Mesenchymal stem cell (in vitro differentiated cells and primary cell): ENCODE data around the gene ADCK2.

Experiments
- DNase-seq: peaks from one replicate; pipeline ENCODE4 v3.0.0-alpha.2; 2013
- H2AFZ ChIP-seq: one replicate; pipeline ENCODE4 v1.6.1; 2013; ENCODE audit warnings: low read depth, mild to moderate bottlenecking, control low read depth, inconsistent platforms, low read length, moderate library complexity
- H2AK5ac ChIP-seq: 2 replicates; pipeline ENCODE4 v1.6.1; 2013; ENCODE audit warnings: low read length, moderate library complexity, mild to moderate bottlenecking, inconsistent platforms; ENCODE audit not compliant: severe bottlenecking
- H2BK120ac ChIP-seq: one replicate; pipeline ENCODE4 v1.6.1; 2013; ENCODE audit warnings: low read depth, mild to moderate bottlenecking, inconsistent platforms, low read length, moderate library complexity
- H2BK12ac ChIP-seq, 2 experiments: one replicate each; pipeline ENCODE4 v1.6.1; 2013; ENCODE audit warnings: inconsistent platforms in 2 of 2, low read length in 2 of 2, mild to moderate bottlenecking in 2 of 2, moderate library complexity in 2 of 2, control low read depth in 1 of 2
- H2BK15ac ChIP-seq: one replicate; pipeline ENCODE4 v1.6.1; 2013; ENCODE audit warnings: mild to moderate bottlenecking, low read depth, inconsistent platforms; ENCODE audit not compliant: poor library complexity, severe bottlenecking
- H2BK5ac ChIP-seq: 2 replicates; pipeline ENCODE4 v1.6.1; 2013; ENCODE audit warnings: low read depth, mild to moderate bottlenecking, low read length, control low read depth, inconsistent platforms; ENCODE audit not compliant: poor library complexity, severe bottlenecking
- H3K14ac ChIP-seq, 2 experiments: one replicate each; pipeline ENCODE4 v1.6.1; 2013; ENCODE audit warnings: inconsistent platforms in 2 of 2, low read length in 2 of 2, control low read depth in 1 of 2, mild to moderate bottlenecking in 1 of 2, moderate library complexity in 1 of 2
- H3K18ac ChIP-seq, 2 experiments: one replicate each; pipeline ENCODE4 v1.6.1; 2013; ENCODE audit warnings: inconsistent platforms in 2 of 2, low read length in 2 of 2, control low read depth in 1 of 2, low read depth in 1 of 2, mild to moderate bottlenecking in 1 of 2
- H3K23ac ChIP-seq, 2 experiments: one replicate each; pipeline ENCODE4 v1.6.1; 2013; ENCODE audit warnings: inconsistent platforms in 2 of 2, low read length in 2 of 2, mild to moderate bottlenecking in 2 of 2, moderate library complexity in 2 of 2, control low read depth in 1 of 2
- H3K27ac ChIP-seq: 2 replicates; pipeline ENCODE4 v1.5.1; 2013; ENCODE audit warnings: mild to moderate bottlenecking, moderate library complexity, low read length, control low read depth, inconsistent platforms; ENCODE audit not compliant: poor library complexity, severe bottlenecking
- H3K27me3 ChIP-seq, 2 experiments: 2 replicates each; pipeline versions ENCODE4 v1.6.1 to v1.7.0; 2013; ENCODE audit warnings: low read length in 2 of 2, mild to moderate bottlenecking in 2 of 2, moderate library complexity in 2 of 2, control low read depth in 1 of 2, inconsistent platforms in 1 of 2; ENCODE audit not compliant: control insufficient read depth in 1 of 2, insufficient read depth in 1 of 2
- H3K36me3 ChIP-seq, 2 experiments: 2 replicates each; pipeline versions ENCODE4 v1.6.1 to v1.7.0; 2013; ENCODE audit warnings: low read length in 2 of 2, control low read depth in 1 of 2, inconsistent platforms in 1 of 2, low read depth in 1 of 2, mild to moderate bottlenecking in 1 of 2; ENCODE audit not compliant: insufficient read depth in 2 of 2, control insufficient read depth in 1 of 2
- H3K4ac ChIP-seq, 2 experiments: one replicate each; pipeline ENCODE4 v1.6.1; 2013; ENCODE audit warnings: inconsistent platforms in 2 of 2, low read length in 2 of 2, mild to moderate bottlenecking in 2 of 2, moderate library complexity in 2 of 2, control low read depth in 1 of 2, low read depth in 1 of 2
- H3K4me1 ChIP-seq: 2 replicates; pipeline ENCODE4 v1.6.1; 2013; ENCODE audit warnings: low read depth, low read length, control low read depth; ENCODE audit not compliant: control insufficient read depth, insufficient read depth
- H3K4me2 ChIP-seq: 2 replicates; pipeline ENCODE4 v1.6.1; 2013; ENCODE audit warnings: low read length, mild to moderate bottlenecking, inconsistent platforms; ENCODE audit not compliant: poor library complexity, severe bottlenecking
- H3K4me3 ChIP-seq, 2 experiments: 2 replicates each; pipeline versions ENCODE4 v1.5.1 to v1.7.0; 2013; ENCODE audit warnings: low read length in 2 of 2, mild to moderate bottlenecking in 2 of 2, control low read depth in 1 of 2, low read depth in 1 of 2; ENCODE audit not compliant: insufficient read depth in 1 of 2
- H3K79me1 ChIP-seq: replicated peaks from 2 replicates; pipeline ENCODE4 v1.6.1; 2013; ENCODE audit warnings: mild to moderate bottlenecking, control low read depth, low read length, inconsistent platforms; ENCODE audit not compliant: poor library complexity, severe bottlenecking
- H3K9ac ChIP-seq: 2 replicates; pipeline ENCODE4 v1.7.0; 2013; ENCODE audit warnings: mild to moderate bottlenecking, low read length, moderate library complexity
- H3K9me3 ChIP-seq: 2 replicates; pipeline ENCODE4 v1.7.0; 2013; ENCODE audit warnings: mild to moderate bottlenecking, low read length; ENCODE audit not compliant: control insufficient read depth
- H4K8ac ChIP-seq: one replicate; pipeline ENCODE4 v1.6.1; 2013; ENCODE audit warnings: inconsistent platforms, mild to moderate bottlenecking, low read length, moderate library complexity
- H4K91ac ChIP-seq: one replicate; pipeline ENCODE4 v1.6.1; 2013; ENCODE audit warnings: mild to moderate bottlenecking, low read length, inconsistent platforms
- WGBS: methylation state at CpG from one replicate; pipeline ENCODE4 v1.1.7; 2013; ENCODE audit warnings: mixed read lengths; 5-methylcytosine and 5-hydroxymethylcytosine counted together

The ADCK2 gene

DNA sequence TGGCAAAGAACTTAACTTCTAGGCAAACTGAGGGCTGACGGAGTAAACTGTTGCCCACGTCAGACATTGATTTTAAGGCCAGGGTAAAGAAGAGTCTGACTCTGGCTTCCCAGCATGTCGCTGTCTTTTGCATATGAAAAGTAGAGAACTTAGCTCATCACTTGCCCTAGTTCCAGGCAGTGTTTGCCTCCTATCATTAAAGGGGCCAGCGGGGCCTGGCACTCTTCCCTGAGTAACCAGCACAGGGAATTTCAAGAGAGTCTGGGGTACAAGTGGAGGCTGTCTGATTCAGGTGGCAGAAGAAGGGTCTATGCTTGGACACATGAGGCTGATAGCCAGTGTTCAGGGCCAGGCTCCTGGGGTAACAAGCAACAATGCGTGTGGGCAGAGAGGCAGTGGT, 36.9 kb upstream of the ADCK2 start:
- peaks cover 30% of the 10 kb centered on the region for H3K4me1 ChIP-seq
- peak overlapping the region in 1 of 2 experiments; percentile 48 for H3K4me3 ChIP-seq
- DNase-seq: no peak

DNA sequence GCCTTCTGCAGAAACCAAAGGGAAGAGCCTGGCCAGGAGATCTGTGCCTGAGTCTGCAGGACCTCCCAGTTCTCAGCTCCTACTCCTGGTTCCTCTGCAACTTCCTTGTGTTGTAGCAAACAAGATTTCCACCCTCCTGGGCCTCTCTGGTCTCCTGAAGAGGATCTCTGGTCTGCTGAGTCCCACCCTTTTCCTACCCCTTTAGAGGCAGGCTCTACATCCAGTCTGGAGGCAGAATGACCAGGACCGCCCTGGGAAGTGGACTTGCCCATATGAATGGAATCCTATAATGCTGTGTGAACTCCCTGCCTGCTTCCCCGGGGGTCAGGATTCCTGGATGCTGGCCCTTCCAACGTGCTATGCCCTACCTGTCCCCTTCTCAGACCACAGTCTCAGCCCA, 35.3 kb upstream of the ADCK2 start:
- Histone ChIP-seq H3K23ac (peak overlapping the region in 1 of 2 experiments; percentile 23), H2AK5ac (peak overlapping the region; percentile 73), H3K36me3 (peaks cover 0 to 20% of the 10 kb centered on the region in 2 experiments), H2BK15ac (no peak overlapping the region), H3K4me2 (no peak overlapping the region), H3K18ac (peak overlapping the region; percentile 23 to 76), H3K4me3 (peak overlapping the region in 1 of 2 experiments; percentile 26), H3K79me1 (no peaks in the 10 kb centered on the region), H2BK12ac (peak overlapping the region; percentile 29 to 70), H3K4me1 (peaks cover 38% of the 10 kb centered on the region), H2AFZ (no peak overlapping the region), H2BK5ac (peak overlapping the region; percentile 37), H3K27me3 (no peaks in the 10 kb centered on the region), H3K9ac (peak overlapping the region; percentile 92), H4K8ac (no peak overlapping the region), H2BK120ac (no peak overlapping the region), H3K9me3 (no peaks in the 10 kb centered on the region), H3K4ac (no peak overlapping the region), H3K27ac (peak overlapping the region; percentile 99), H3K14ac (peak overlapping the region in 1 of 2 experiments; percentile 44), H4K91ac (peak overlapping the region; percentile 29)
- 90% methylated on average over 3 of the region's 3 CpGs for WGBS
- DNase-seq: no peak

More for the DNA sequence above, 36.9 kb upstream of the ADCK2 start:
- H3K9ac ChIP-seq: peak overlapping the region; percentile 42
- H2BK5ac ChIP-seq: no peak overlapping the region
- H3K4me2 ChIP-seq: no peak overlapping the region
- H3K36me3 ChIP-seq: peaks cover 0 to 20% of the 10 kb centered on the region in 2 experiments
- H3K9me3 ChIP-seq: no peaks in the 10 kb centered on the region
- H3K27ac ChIP-seq: peak overlapping the region; percentile 7
- no peak overlapping the region for H3K14ac ChIP-seq
- H2AFZ ChIP-seq: no peak overlapping the region
- H2BK15ac ChIP-seq: peak overlapping the region; percentile 30
- no peaks in the 10 kb centered on the region for H3K79me1 ChIP-seq
- H2BK120ac ChIP-seq: no peak overlapping the region
- no peak overlapping the region for H3K18ac ChIP-seq
- H2AK5ac ChIP-seq: peak overlapping the region; percentile 3
- no peak overlapping the region for H4K8ac ChIP-seq
- H4K91ac ChIP-seq: no peak overlapping the region
- H3K4ac ChIP-seq: peak overlapping the region in 1 of 2 experiments; percentile 28
- peak overlapping the region in 1 of 2 experiments; percentile 70 for H2BK12ac ChIP-seq
- no peak overlapping the region for H3K23ac ChIP-seq
- no peaks in the 10 kb centered on the region for H3K27me3 ChIP-seq
- WGBS: 78% methylated on average over 5 of the region's 5 CpGs

GRCh38 chr7:140638173-140638791, 34.5 kb upstream of the ADCK2 start:
- H3K18ac ChIP-seq: peak overlapping the region in 1 of 2 experiments; percentile 80
- WGBS: 65% methylated on average over 6 of the region's 6 CpGs
- no peak overlapping the region for H3K14ac ChIP-seq
- H3K27ac ChIP-seq: peak overlapping the region; percentile 99
- DNase-seq: peak; percentile 84
- H3K23ac ChIP-seq: no peak overlapping the region
- H2AK5ac ChIP-seq: peak overlapping the region; percentile 85
- no peaks in the 10 kb centered on the region for H3K27me3 ChIP-seq
- H3K9ac ChIP-seq: peak overlapping the region; percentile 92
- H3K4me2 ChIP-seq: peak overlapping the region; percentile 75
- peak overlapping the region; percentile 89 for H2BK5ac ChIP-seq
- H3K9me3 ChIP-seq: no peaks in the 10 kb centered on the region
- no peak overlapping the region for H4K8ac ChIP-seq
- H2BK12ac ChIP-seq: peak overlapping the region in 1 of 2 experiments; percentile 38
- H2BK120ac ChIP-seq: no peak overlapping the region
- H3K4ac ChIP-seq: peak overlapping the region in 1 of 2 experiments; percentile 56
- H3K4me1 ChIP-seq: peaks cover 38% of the 10 kb centered on the region
- H2AFZ ChIP-seq: no peak overlapping the region
- no peak overlapping the region for H4K91ac ChIP-seq
- no peak overlapping the region for H2BK15ac ChIP-seq
- H3K79me1 ChIP-seq: peaks cover 1% of the 10 kb centered on the region
- peaks cover 0 to 17% of the 10 kb centered on the region in 2 experiments for H3K36me3 ChIP-seq
- peak overlapping the region; percentile 16 to 93 for H3K4me3 ChIP-seq

DNA sequence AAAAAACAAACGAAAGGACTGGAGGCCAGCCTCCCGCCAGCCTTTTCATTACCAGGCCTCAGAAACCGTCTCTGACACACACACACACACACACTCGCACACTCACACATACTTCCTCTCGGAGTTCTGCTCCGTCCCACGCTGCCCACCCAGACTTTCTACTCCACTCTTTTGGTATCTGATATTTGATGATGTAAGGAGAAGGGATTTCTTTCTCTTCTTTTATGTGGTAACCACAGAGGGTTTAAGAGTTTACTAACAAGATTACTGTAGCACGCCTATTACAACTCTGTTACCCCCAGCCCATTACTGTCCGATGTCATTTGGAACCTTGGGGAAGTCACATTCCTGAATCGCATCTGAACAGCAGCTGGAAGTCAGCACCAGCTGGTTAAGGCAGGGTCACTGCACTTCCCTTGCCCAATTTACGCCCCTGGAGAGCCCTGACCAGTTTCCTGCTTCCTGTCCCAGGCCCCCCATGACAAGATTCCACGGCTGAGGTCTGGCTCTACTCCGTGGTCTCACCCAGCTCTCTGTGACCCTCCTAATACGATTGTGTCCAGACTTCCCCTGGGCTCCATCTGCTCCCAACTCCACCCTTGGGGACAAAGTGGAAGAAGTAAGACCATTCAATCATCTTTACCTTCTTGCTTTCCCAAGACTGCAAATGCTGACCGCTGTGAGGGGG, 33.2 kb upstream of the ADCK2 start:
- peak overlapping the region; percentile 96 for H2BK5ac ChIP-seq
- peak overlapping the region in 1 of 2 experiments; percentile 73 for H3K4ac ChIP-seq
- peaks cover 42% of the 10 kb centered on the region for H3K4me1 ChIP-seq
- H3K23ac ChIP-seq: peak overlapping the region in 1 of 2 experiments; percentile 99
- H3K18ac ChIP-seq: peak overlapping the region; percentile 90 to 98
- H3K4me2 ChIP-seq: peak overlapping the region; percentile 87
- no peaks in the 10 kb centered on the region for H3K27me3 ChIP-seq
- H4K91ac ChIP-seq: peak overlapping the region; percentile 87
- H2BK120ac ChIP-seq: peak overlapping the region; percentile 50
- H2AFZ ChIP-seq: peak overlapping the region; percentile 73
- peak; percentile 84 for DNase-seq
- peak overlapping the region; percentile 92 for H3K9ac ChIP-seq
- peak overlapping the region; percentile 64 for H2AK5ac ChIP-seq
- H3K14ac ChIP-seq: peak overlapping the region in 1 of 2 experiments; percentile 87
- no peaks in the 10 kb centered on the region for H3K9me3 ChIP-seq
- H2BK12ac ChIP-seq: peak overlapping the region; percentile 64 to 95
- H3K36me3 ChIP-seq: peaks cover 0 to 9% of the 10 kb centered on the region in 2 experiments
- peak overlapping the region; percentile 84 for H4K8ac ChIP-seq
- no peak overlapping the region for H2BK15ac ChIP-seq
- peaks cover 8% of the 10 kb centered on the region for H3K79me1 ChIP-seq
- 8% methylated on average over 11 of the region's 15 CpGs for WGBS
- H3K27ac ChIP-seq: peak overlapping the region; percentile 99
- H3K4me3 ChIP-seq: peak overlapping the region; percentile 92 to 93
